CD4-positive, alpha-beta T cell treated with Interleukin-15 for 1 hour (primary cell): ENCODE measurements around the gene QKI.

ENCODE experiments used
- DNase-seq: peaks from one replicate; pipeline ENCODE4 v3.0.0-alpha.2; 2020

The QKI gene

GRCh38 chr6:163491737-163492300 is 77.3 kb downstream of the QKI start:
- DNase-seq, result no peak

- no peak for DNase-seq
Observed at GRCh38 chr6:163494279-163494727, 79.8 kb downstream of the QKI start.

GRCh38 chr6:163496205-163496604 is 81.7 kb downstream of the QKI start:
- no peak for DNase-seq

- no peak for DNase-seq
Observed at GRCh38 chr6:163500105-163500504, 85.6 kb downstream of the QKI start.

GRCh38 chr6:163501026-163501425 is 86.5 kb downstream of the QKI start:
- no peak for DNase-seq

GRCh38 chr6:163501439-163501838 is 86.9 kb downstream of the QKI start:
- no peak for DNase-seq

- DNase-seq, result no peak
Observed at GRCh38 chr6:163504984-163505640, 90.6 kb downstream of the QKI start.

GRCh38 chr6:163507965-163508364 is 93.4 kb downstream of the QKI start:
- DNase-seq, result no peak

GRCh38 chr6:163513003-163513402 is 98.5 kb downstream of the QKI start:
- DNase-seq, result no peak

- DNase-seq, result no peak
Observed at GRCh38 chr6:163513570-163514166, 99.2 kb downstream of the QKI start.

GRCh38 chr6:163516908-163517307 is 102.4 kb downstream of the QKI start:
- no peak for DNase-seq

- no peak for DNase-seq
Observed at GRCh38 chr6:163520956-163521355, 106.4 kb downstream of the QKI start.

GRCh38 chr6:163522033-163522432 is 107.5 kb downstream of the QKI start:
- DNase-seq, result no peak

- no peak for DNase-seq
Observed at GRCh38 chr6:163525926-163526325, 111.4 kb downstream of the QKI start.

GRCh38 chr6:163526346-163526745 is 111.8 kb downstream of the QKI start:
- no peak for DNase-seq

GRCh38 chr6:163527291-163527690 is 112.8 kb downstream of the QKI start:
- DNase-seq, result no peak

GRCh38 chr6:163529605-163530004 is 115.1 kb downstream of the QKI start:
- DNase-seq, result no peak

- no peak for DNase-seq
Observed at GRCh38 chr6:163530406-163530805, 115.9 kb downstream of the QKI start.

GRCh38 chr6:163531122-163531521 is 116.6 kb downstream of the QKI start:
- no peak for DNase-seq

GRCh38 chr6:163532526-163533078 is 118.1 kb downstream of the QKI start:
- no peak for DNase-seq

GRCh38 chr6:163533443-163533842 is 118.9 kb downstream of the QKI start:
- DNase-seq, result no peak

- DNase-seq, result no peak
Observed at GRCh38 chr6:163536770-163537169, 122.3 kb downstream of the QKI start.

- no peak for DNase-seq
Observed at GRCh38 chr6:163538331-163538730, 123.8 kb downstream of the QKI start.

GRCh38 chr6:163539101-163539762 is 124.7 kb downstream of the QKI start:
- DNase-seq, result no peak
